Activated CD8-positive, alpha-beta memory T cell treated with anti-CD3 and anti-CD28 coated beads for 24 hours (primary cell): ENCODE measurements around the gene CNTNAP1.
"Not testable (repeated sequence)": the region's sequence is repeated elsewhere in the genome, so short reads cannot be mapped to it uniquely, and the experiment has no call there.

Experiments
- DNase-seq: peaks from one replicate; pipeline ENCODE4 v3.0.0-alpha.2; 2020

Gene CNTNAP1

GRCh38 chr17:42681976-42682721 is at the start of gene CNTNAP1:
TSS of gene CNTNAP1 (plus strand) at chr17:42682531. CDS start at chr17:42682830, 299 bp downstream.
- DNase-seq = no peak

GRCh38 chr17:42632949-42633444 is 49.3 kb upstream of the CNTNAP1 start:
- DNase-seq = no peak

GRCh38 chr17:42639525-42640113 is 42.7 kb upstream of the CNTNAP1 start:
- DNase-seq = no peak

- DNase-seq = no peak
Observed at GRCh38 chr17:42640121-42640520, 42.2 kb upstream of the CNTNAP1 start.

GRCh38 chr17:42642336-42642735 is 40.0 kb upstream of the CNTNAP1 start:
- no peak for DNase-seq

- DNase-seq = no peak
Observed at GRCh38 chr17:42647778-42648177, 34.6 kb upstream of the CNTNAP1 start.

- no peak for DNase-seq
Observed at GRCh38 chr17:42651392-42651791, 30.9 kb upstream of the CNTNAP1 start.

GRCh38 chr17:42653179-42654124 is 28.9 kb upstream of the CNTNAP1 start:
- DNase-seq = no peak

GRCh38 chr17:42655528-42655927 is 26.8 kb upstream of the CNTNAP1 start:
- no peak for DNase-seq

- no peak for DNase-seq
Observed at GRCh38 chr17:42657824-42658588, 24.3 kb upstream of the CNTNAP1 start.

- peak; percentile 94 for DNase-seq
Observed at GRCh38 chr17:42659079-42659931, 23.0 kb upstream of the CNTNAP1 start, which contains the start of gene TUBG2. TSS of gene TUBG2 (plus strand) at chr17:42659284. CDS start at chr17:42659504, 220 bp downstream.

GRCh38 chr17:42659932-42660274 is 22.4 kb upstream of the CNTNAP1 start:
- not testable (repeated sequence) for DNase-seq

GRCh38 chr17:42660692-42661345 is 21.5 kb upstream of the CNTNAP1 start:
- no peak for DNase-seq

GRCh38 chr17:42665581-42666001 is 16.7 kb upstream of the CNTNAP1 start:
- DNase-seq = no peak

GRCh38 chr17:42666126-42666525 is 16.2 kb upstream of the CNTNAP1 start:
- not testable (repeated sequence) for DNase-seq

- no peak for DNase-seq
Observed at GRCh38 chr17:42667088-42667951, 15.0 kb upstream of the CNTNAP1 start.

- no peak for DNase-seq
Observed at GRCh38 chr17:42669705-42669976, 12.7 kb upstream of the CNTNAP1 start.

- DNase-seq = peak; percentile 76
Observed at GRCh38 chr17:42669977-42670788, 12.1 kb upstream of the CNTNAP1 start.
